ENCODE measurements around the gene TENM4.

GRCh38 chr11:78690352-78690987 lies 750.4 kb downstream of the TENM4 start:
- TF ChIP-seq YY1 (IDR thresholded peaks at IDR 0.05; ENCODE audit: low read depth, low read length) (no peak), RFX5 (IDR thresholded peaks at IDR 0.05; ENCODE audit: borderline replicate concordance, low read depth, low read length) (no peak), POLR2A (IDR thresholded peaks at IDR 0.05; ENCODE audit: control extremely low read depth in 1 of 2, low read depth in 2 of 2, low read length in 2 of 2) (no peak), EP300 (IDR thresholded peaks at IDR 0.05; ENCODE audit: borderline replicate concordance in 1 of 2, low read depth in 2 of 2, low read length in 2 of 2) (no peak), EZH2 (IDR thresholded peaks at IDR 0.05; ENCODE audit: low read depth, low read length, severe bottlenecking) (no peak), CTCF (IDR thresholded peaks at IDR 0.05; ENCODE audit: control extremely low read depth in 1 of 3, insufficient read depth in 1 of 3, low read depth in 1 of 3, low read length in 3 of 3) (no peak), EGR1 (IDR thresholded peaks at IDR 0.05; ENCODE audit: borderline replicate concordance, low read depth, low read length) (no peak), SRF (IDR thresholded peaks at IDR 0.05; ENCODE audit: low read depth, low read length) (no peak), POLR2AphosphoS5 (IDR thresholded peaks at IDR 0.05; ENCODE audit: low read depth, low read length) (no peak)
